ENCODE data around the gene EXOC7. TPM values are rescaled to one million over a fixed set of nuclear protein-coding genes. Genes with fewer than 3 reads are reported as not detected.
A peak's percentile ranks its signal among the peaks of the same experiment; 100 is the strongest.

Gene EXOC7
- total and polyA plus RNA-seq, 2 of the 8 experiments (the other 6 are each of a cell fraction or from before 2014, with no cell fraction given): 77.1 to 92.6 TPM

DNA sequence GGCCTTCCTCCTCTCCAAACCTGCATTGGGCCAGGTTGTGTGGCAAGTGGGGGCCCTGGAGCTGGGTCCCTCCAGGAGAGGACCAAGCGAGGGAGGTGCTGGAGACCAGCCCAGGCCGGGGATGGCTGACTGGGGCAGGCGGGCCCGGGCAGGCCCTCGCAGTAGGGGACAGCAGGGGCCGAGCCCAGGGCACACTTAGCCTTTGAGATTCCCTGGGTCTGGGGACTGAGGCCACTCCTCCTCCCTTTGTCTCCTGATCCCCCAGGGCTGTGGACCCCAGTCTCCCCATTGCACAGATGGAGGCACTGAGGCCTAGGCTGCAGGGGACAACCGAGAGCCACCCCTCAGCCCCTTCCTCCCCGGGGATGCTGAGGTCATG, 32.2 kb upstream of the EXOC7 start:
- peak overlapping the region; percentile 79 to 97 for H3K4me2 ChIP-seq (ENCODE audit: insufficient read depth in 1 of 2, low read depth in 2 of 2, low read length in 2 of 2)
- H3K4me3 ChIP-seq (ENCODE audit: extremely low read depth in 1 of 4, insufficient read depth in 2 of 4, low read depth in 3 of 4, low read length in 4 of 4): peak overlapping the region in 3 of 4 experiments; percentile 7 to 71 (median 32); a peak in 5 of 8 replicates

More for the DNA sequence above, 32.2 kb upstream of the EXOC7 start:
- H3K56ac ChIP-seq (replicated peaks; ENCODE audit: insufficient read length, low read depth, low read length): peak overlapping the region; percentile 56
- H3K36me3 ChIP-seq (ENCODE audit: control insufficient read depth in 2 of 4, insufficient read depth in 4 of 4, low read length in 3 of 4): no peaks in the 10 kb centered on the region
- H2BK5ac ChIP-seq (ENCODE audit: low read depth, low read length): peak overlapping the region; percentile 98; the same call in 1 of the 2 replicates
- peaks cover 31 to 56% (median 47%) of the 10 kb centered on the region in 4 experiments for H3K27me3 ChIP-seq (replicated peaks in 1 of 4; ENCODE audit: control insufficient read depth in 3 of 4, extremely low read depth in 1 of 4, insufficient read depth in 3 of 4, low read length in 3 of 4)
- H3K14ac ChIP-seq (ENCODE audit: insufficient read length): no peak overlapping the region
- FAIRE-seq: no peak
- 6% methylated on average over 6 of the region's 8 CpGs; no CpG with 5 or more reads in 1 of the 2 experiments for WGBS, 2 experiments (ENCODE audit: extremely low coverage in 1 of 2, insufficient coverage in 1 of 2, insufficient read length in 1 of 2, insufficient replicate concordance in 2 of 2, low coverage in 1 of 2, low lambda C conversion rate in 2 of 2, missing lambda C conversion rate in 1 of 2)
- H4K5ac ChIP-seq (ENCODE audit: insufficient read length, low read depth, low read length): peak overlapping the region; percentile 40
- H4K8ac ChIP-seq (ENCODE audit: extremely low read depth, insufficient read depth, low read length): 0 out of 2 replicates have a peak overlapping the region, but pooled peaks have one; percentile 19
- no peaks in the 10 kb centered on the region for H3K79me1 ChIP-seq (ENCODE audit: low read depth, low read length)
- peaks cover 16% of the 10 kb centered on the region; the same call in 1 of the 2 replicates for H3K23me2 ChIP-seq (ENCODE audit: low read depth, low read length)
- no peak for DNase-seq (ENCODE audit: low read depth in 1 of 2, low spot score in 2 of 2)
- CTCF ChIA-PET (ENCODE audit: partially characterized antibody): interaction anchor here (0.8 to 41.5 kb wide), 7 partner anchors 15 to 633 kb away, joined by 3 to 778 read pairs (median 6); partner anchors contain the start of gene FOXJ1
- H2BK12ac ChIP-seq (ENCODE audit: low read depth, low read length): peak overlapping the region; percentile 96; the same call in 1 of the 2 replicates
- no peaks in the 10 kb centered on the region for H3K9me3 ChIP-seq (ENCODE audit: insufficient read depth in 2 of 2, low read depth in 1 of 2, low read length in 1 of 2)
- peaks cover 15 to 80% (median 70%) of the 10 kb centered on the region in 4 experiments for H3K4me1 ChIP-seq (replicated peaks in 1 of 4; ENCODE audit: control insufficient read depth in 3 of 4, insufficient read depth in 4 of 4, low read length in 3 of 4)
- no peaks in the 10 kb centered on the region for H4K20me1 ChIP-seq (replicated peaks in 1 of 2; ENCODE audit: control insufficient read depth in 1 of 2, insufficient read depth in 2 of 2, low read length in 2 of 2)
- peak overlapping the region in 2 of 4 experiments; percentile 17 to 29; a peak in 2 of 7 replicates for H3K9ac ChIP-seq (replicated peaks in 1 of 4; ENCODE audit: extremely low read depth in 1 of 4, low read depth in 3 of 4, low read length in 3 of 4)
- H3K4ac ChIP-seq (replicated peaks; ENCODE audit: insufficient read length, low read depth, low read length): no peak overlapping the region
- H4K91ac ChIP-seq (replicated peaks; ENCODE audit: insufficient read length, low read length): peak overlapping the region; percentile 97
- H2BK20ac ChIP-seq (ENCODE audit: low read length): peak overlapping the region; percentile 89
- peak overlapping the region; percentile 63; the same call in 1 of the 2 replicates for H3K27ac ChIP-seq (ENCODE audit: low read depth, low read length)
- peak overlapping the region; percentile 2 for H2BK120ac ChIP-seq (replicated peaks; ENCODE audit: low read depth, low read length)
- H3K79me2 ChIP-seq (ENCODE audit: control insufficient read depth in 1 of 2, insufficient read depth in 2 of 2, low read length in 2 of 2): no peaks in the 10 kb centered on the region
- H3K18ac ChIP-seq (ENCODE audit: extremely low read depth, low read length): peak overlapping the region; percentile 60
- H2AFZ ChIP-seq (ENCODE audit: low read length): no peak overlapping the region
- no peak overlapping the region for H3K23ac ChIP-seq (ENCODE audit: insufficient read length)
- peak overlapping the region; percentile 88; the same call in 1 of the 2 replicates for H2BK15ac ChIP-seq (ENCODE audit: low read length)
- H2AK5ac ChIP-seq (ENCODE audit: low read depth, low read length): peak overlapping the region; percentile 54; the same call in 1 of the 2 replicates
- POLR2A ChIA-PET (ENCODE audit: partially characterized antibody): interaction anchor here (0.7 to 9.3 kb wide), 6 partner anchors 11 to 60 kb away, joined by 3 to 70 read pairs (median 4); no protein-coding TSS in a partner anchor
- TF ChIP-seq KDM1A (IDR thresholded peaks at IDR 0.05; ENCODE audit: borderline replicate concordance, low read length): peak; percentile 90
- TF ChIP-seq RBBP5 (IDR thresholded peaks at IDR 0.05; ENCODE audit: borderline replicate concordance, low read depth, low read length): peak; percentile 3; the same call in 1 of the 2 replicates
- TF ChIP-seq SIX5 (IDR thresholded peaks at IDR 0.05; ENCODE audit: low read depth, low read length): no peak
- no peak for TF ChIP-seq PHF8 (conservative IDR thresholded peaks at IDR 0.05; ENCODE audit: low read depth, low read length)

Measured in H1 (cell line).